ENCODE data around the gene PPID. TPM values are rescaled to one million over a fixed set of nuclear protein-coding genes. Genes with fewer than 3 reads are reported as not detected.
A peak's percentile ranks its signal among the peaks of the same experiment; 100 is the strongest.
"Not testable (repeated sequence)": the region's sequence is repeated elsewhere in the genome, so short reads cannot be mapped to it uniquely, and the experiment has no call there.

PPID gene
- polyA plus RNA-seq, 10 donors = 38.7 to 61.9 (median 50.1) TPM

- DNase-seq = peak; percentile 76 to 94 (median 83)
Observed at GRCh38 chr4:158670975-158671664, 52.1 kb downstream of the PPID start.

GRCh38 chr4:158669310-158669709, 53.9 kb downstream of the PPID start:
- DNase-seq = no peak

- DNase-seq = peak in 1 of 3 donors; percentile 7
Observed at GRCh38 chr4:158667651-158668198, 55.5 kb downstream of the PPID start.

- no peak for DNase-seq
Observed at GRCh38 chr4:158666892-158667291, 56.3 kb downstream of the PPID start.

- no peak for DNase-seq
Observed at GRCh38 chr4:158664806-158665205, 58.4 kb downstream of the PPID start.

- DNase-seq = not testable (repeated sequence)
Observed at GRCh38 chr4:158663707-158664625, 59.2 kb downstream of the PPID start.

- DNase-seq = not testable (repeated sequence)
Observed at GRCh38 chr4:158663255-158663654, 59.9 kb downstream of the PPID start.

Other genes with a start within 250 kb of the PPID start
- under 1 TPM in 8 of 10 donors, not detected in 2; 0.07 to 0.52 (median 0.16) TPM for gene RXFP1, start 201.5 kb downstream of the PPID start, polyA plus RNA-seq (ENCODE audit: insufficient read length in 10 of 10)
- gene C4orf46, start 51.5 kb downstream of the PPID start, polyA plus RNA-seq (ENCODE audit: insufficient read length in 10 of 10) = 10 to 100 TPM; 14.6 to 25.9 (median 19.0) TPM
- gene ETFDH, start 51.1 kb downstream of the PPID start, polyA plus RNA-seq (ENCODE audit: insufficient read length in 10 of 10) = 10 to 100 TPM; 16.2 to 31.7 (median 21.4) TPM
- 10 to 100 TPM; 12.8 to 17.8 (median 14.2) TPM for gene FNIP2, start 45.6 kb upstream of the PPID start, polyA plus RNA-seq (ENCODE audit: insufficient read length in 10 of 10)